H1 (cell line): ENCODE results near the gene MUC5AC. TPM values are rescaled to one million over a fixed set of nuclear protein-coding genes. Genes with fewer than 3 reads are reported as not detected.

Experiments used
- CTCF ChIA-PET: fragments of 300-600 bp; sonication (Branson Sonifier 250); formaldehyde crosslinking; loops from one replicate; lab custom pipeline; 2021; ENCODE audit not compliant: partially characterized antibody; lab: Charles Lee
- POLR2A ChIA-PET: fragments of 300-600 bp; sonication (Branson Sonifier 250); formaldehyde crosslinking; loops from one replicate; lab custom pipeline; 2021; ENCODE audit warnings: inconsistent platforms; ENCODE audit not compliant: partially characterized antibody; lab: Charles Lee
- DNase-seq, 2 experiments: peaks; one replicate each; pipeline versions ENCODE4 v3.0.0 to v3.0.0-alpha.2; 2010 to 2022; ENCODE audit warnings: low spot score in 2 of 2, low read depth in 1 of 2, mixed read lengths in 1 of 2
- FAIRE-seq: peaks from 2 replicates; lab custom pipeline; 2011; peaks lifted over from hg19 to GRCh38; lab: Jason Lieb, UNC
- H2AFZ ChIP-seq: 2 replicates; pipeline ENCODE4 v1.8.1; 2012; ENCODE audit warnings: low read length, inconsistent platforms
- H2AK5ac ChIP-seq: 2 replicates; pipeline ENCODE4 v1.6.1; 2013; ENCODE audit warnings: low read depth, low read length
- H2BK120ac ChIP-seq: replicated peaks from 2 replicates; pipeline ENCODE3; 2013; ENCODE audit warnings: low read depth, low read length, inconsistent platforms
- H2BK12ac ChIP-seq: 2 replicates; pipeline ENCODE4 v1.6.1; 2013; ENCODE audit warnings: low read depth, low read length
- H2BK15ac ChIP-seq: 2 replicates; pipeline ENCODE4 v1.6.1; 2013; ENCODE audit warnings: low read length
- H2BK20ac ChIP-seq: 2 replicates; pipeline ENCODE4 v1.6.1; 2013; ENCODE audit warnings: low read length
- H2BK5ac ChIP-seq: 2 replicates; pipeline ENCODE4 v1.6.1; 2013; ENCODE audit warnings: low read depth, low read length
- H3K14ac ChIP-seq: 2 replicates; pipeline ENCODE4 v1.6.1; 2013; ENCODE audit warnings: inconsistent platforms; ENCODE audit not compliant: insufficient read length
- H3K18ac ChIP-seq: 2 replicates; pipeline ENCODE4 v1.6.1; 2013; ENCODE audit warnings: low read length; ENCODE audit errors: extremely low read depth
- H3K23ac ChIP-seq: 2 replicates; pipeline ENCODE4 v1.6.1; 2013; ENCODE audit warnings: inconsistent platforms; ENCODE audit not compliant: insufficient read length
- H3K23me2 ChIP-seq: 2 replicates; pipeline ENCODE4 v1.6.1; 2013; ENCODE audit warnings: low read depth, low read length
- H3K27ac ChIP-seq: 2 replicates; pipeline ENCODE4 v1.6.1; 2011; ENCODE audit warnings: low read depth, low read length, inconsistent platforms
- H3K27me3 ChIP-seq, 4 experiments: replicated peaks in 1 of 4; 1 replicate in 1 of 4; 2 replicates in 3 of 4; pipeline versions ENCODE4 v1.6.1 to v1.8.1; 2011 to 2013; ENCODE audit warnings: low read length in 3 of 4, mild to moderate bottlenecking in 3 of 4, inconsistent platforms in 2 of 4, mixed read lengths in 2 of 4, moderate library complexity in 1 of 4; ENCODE audit not compliant: control insufficient read depth in 3 of 4, insufficient read depth in 3 of 4; ENCODE audit errors: extremely low read depth in 1 of 4
- H3K36me3 ChIP-seq, 4 experiments: 2 replicates each; pipeline versions ENCODE4 v1.6.1 to v1.8.1; 2011 to 2013; ENCODE audit warnings: mild to moderate bottlenecking in 4 of 4, low read length in 3 of 4, moderate library complexity in 2 of 4, control low read depth in 1 of 4, inconsistent platforms in 1 of 4; ENCODE audit not compliant: insufficient read depth in 4 of 4, control insufficient read depth in 2 of 4
- H3K4ac ChIP-seq: replicated peaks from 2 replicates; pipeline ENCODE3; 2013; ENCODE audit warnings: low read length, low read depth, mixed read lengths, inconsistent platforms; ENCODE audit not compliant: insufficient read length
- H3K4me1 ChIP-seq, 4 experiments: replicated peaks in 1 of 4; 1 replicate in 1 of 4; 2 replicates in 3 of 4; pipeline versions ENCODE4 v1.6.1 to v1.8.1; 2011 to 2013; ENCODE audit warnings: low read length in 3 of 4, inconsistent platforms in 2 of 4, mixed read lengths in 1 of 4; ENCODE audit not compliant: insufficient read depth in 4 of 4, control insufficient read depth in 3 of 4
- H3K4me2 ChIP-seq, 2 experiments: 2 replicates each; pipeline versions ENCODE4 v1.6.1 to v1.8.1; 2011 to 2013; ENCODE audit warnings: low read depth in 2 of 2, low read length in 2 of 2, control low read depth in 1 of 2, inconsistent platforms in 1 of 2, mild to moderate bottlenecking in 1 of 2; ENCODE audit not compliant: insufficient read depth in 1 of 2
- H3K4me3 ChIP-seq, 4 experiments: fragments of 200-600, 300-600 bp in 1 of 4; sonication (generic), shearing (Covaris generic), sonication (Bioruptor Twin) in 1 of 4; 2 replicates each; pipeline versions ENCODE4 v1.5.1 to v1.8.1; 2011 to 2016; ENCODE audit warnings: low read length in 4 of 4, low read depth in 3 of 4, control low read depth in 2 of 4, inconsistent platforms in 2 of 4, mild to moderate bottlenecking in 2 of 4, mixed read lengths in 1 of 4, moderate library complexity in 1 of 4; ENCODE audit not compliant: insufficient read depth in 2 of 4; ENCODE audit errors: extremely low read depth in 1 of 4
- H3K56ac ChIP-seq: replicated peaks from 2 replicates; pipeline ENCODE3; 2013; ENCODE audit warnings: low read depth, mild to moderate bottlenecking, mixed read lengths, low read length, inconsistent platforms; ENCODE audit not compliant: insufficient read length
- H3K79me1 ChIP-seq: 2 replicates; pipeline ENCODE4 v1.6.1; 2013; ENCODE audit warnings: low read depth, low read length, control low read depth
- H3K79me2 ChIP-seq, 2 experiments: 2 replicates each; pipeline versions ENCODE4 v1.6.1 to v1.8.1; 2012 to 2013; ENCODE audit warnings: low read length in 2 of 2, mild to moderate bottlenecking in 2 of 2, inconsistent platforms in 1 of 2; ENCODE audit not compliant: insufficient read depth in 2 of 2, control insufficient read depth in 1 of 2
- H3K9ac ChIP-seq, 4 experiments: replicated peaks in 1 of 4; 1 replicate in 1 of 4; 2 replicates in 3 of 4; pipeline versions ENCODE4 v1.6.1 to v1.8.1; 2011 to 2013; ENCODE audit warnings: low read depth in 3 of 4, low read length in 3 of 4, control low read depth in 2 of 4, mild to moderate bottlenecking in 2 of 4, moderate library complexity in 2 of 4, inconsistent platforms in 1 of 4; ENCODE audit errors: extremely low read depth in 1 of 4
- H3K9me3 ChIP-seq, 2 experiments: 2 replicates each; pipeline versions ENCODE4 v1.6.1 to v1.8.1; 2012 to 2013; ENCODE audit warnings: mild to moderate bottlenecking in 2 of 2, moderate library complexity in 2 of 2, control low read depth in 1 of 2, inconsistent platforms in 1 of 2, low read depth in 1 of 2, low read length in 1 of 2, mixed read lengths in 1 of 2; ENCODE audit not compliant: insufficient read depth in 2 of 2
- H4K20me1 ChIP-seq, 2 experiments: replicated peaks in 1 of 2; 2 replicates each; pipeline versions ENCODE3 to v1.8.1; 2011 to 2013; ENCODE audit warnings: inconsistent platforms in 2 of 2, low read length in 2 of 2, mild to moderate bottlenecking in 1 of 2; ENCODE audit not compliant: insufficient read depth in 2 of 2, control insufficient read depth in 1 of 2
- H4K5ac ChIP-seq: 2 replicates; pipeline ENCODE4 v1.6.1; 2013; ENCODE audit warnings: low read length, low read depth, mixed read lengths, inconsistent platforms; ENCODE audit not compliant: insufficient read length
- H4K8ac ChIP-seq: 2 replicates; pipeline ENCODE4 v1.8.0; 2013; ENCODE audit warnings: mild to moderate bottlenecking, moderate library complexity, low read length, inconsistent platforms; ENCODE audit not compliant: insufficient read depth; ENCODE audit errors: extremely low read depth
- H4K91ac ChIP-seq: replicated peaks from 2 replicates; pipeline ENCODE3; 2013; ENCODE audit warnings: low read length, mixed read lengths, inconsistent platforms; ENCODE audit not compliant: insufficient read length
- ASH2L ChIP-seq: fragments of 200-600, 300-600 bp; sonication (generic); IDR thresholded peaks from one replicate; pipeline ENCODE4 v1.7.1; 2017; ENCODE audit warnings: low read length
- CEBPB ChIP-seq: IDR thresholded peaks from 2 replicates; pipeline ENCODE4 v1.6.1; 2012; ENCODE audit warnings: low read depth, low read length
- CHD2 ChIP-seq: IDR thresholded peaks from 2 replicates; pipeline ENCODE4 v1.6.1; 2012; ENCODE audit warnings: low read length, improper control_type of control experiment
- EGR1 ChIP-seq: IDR thresholded peaks from 2 replicates; pipeline ENCODE4 v1.6.1; 2011; ENCODE audit warnings: low read depth, low read length, borderline replicate concordance
- JUN ChIP-seq: IDR thresholded peaks from 2 replicates; pipeline ENCODE4 v1.6.1; 2011; ENCODE audit warnings: low read depth, mild to moderate bottlenecking, improper control_type of control experiment, low read length
- KDM5A ChIP-seq: fragments of 200-600 bp; IDR thresholded peaks from 2 replicates; pipeline ENCODE4 v1.7.1; 2012; ENCODE audit warnings: mild to moderate bottlenecking, low read length, inconsistent platforms, mixed read lengths
- POLR2AphosphoS5 ChIP-seq: IDR thresholded peaks from 2 replicates; pipeline ENCODE4 v1.6.1; 2011; ENCODE audit warnings: low read depth, low read length
- RFX5 ChIP-seq: IDR thresholded peaks from 2 replicates; pipeline ENCODE4 v1.6.1; 2011; ENCODE audit warnings: low read depth, low read length, improper control_type of control experiment, borderline replicate concordance
- TEAD4 ChIP-seq: IDR thresholded peaks from 2 replicates; pipeline ENCODE4 v1.6.1; 2012; ENCODE audit warnings: low read depth, low read length, inconsistent platforms, mixed read lengths
- WGBS, 2 experiments: shearing (Covaris generic) in 1 of 2; methylation state at CpG; one replicate each; pipeline versions ENCODE4 v1.1.6 to v1.1.7; 2013 to 2015; ENCODE audit warnings: low lambda C conversion rate in 2 of 2, mixed read lengths in 2 of 2, inconsistent platforms in 1 of 2, low coverage in 1 of 2, missing lambda C conversion rate in 1 of 2; ENCODE audit not compliant: insufficient replicate concordance in 2 of 2, insufficient coverage in 1 of 2, insufficient read length in 1 of 2; ENCODE audit errors: extremely low coverage in 1 of 2, missing lambda C conversion rate in 1 of 2; 5-methylcytosine and 5-hydroxymethylcytosine counted together
- polyA plus RNA-seq, 7 experiments: library from polyadenylated mRNA; depleted of rRNA in 3 of 7; stranded (reverse) in 5 of 7; unstranded in 2 of 7; fragments of >200 nt in 5 of 7; fragments of 200-250 nt in 2 of 7; gene quantifications; 1 replicate in 5 of 7; 2 replicates in 1 of 7; 4 replicates in 1 of 7; pipeline versions ENCODE4 v1.2.1 to v1.2.3, GENCODE V29; 2011 to 2013; ENCODE audit warnings: missing spikeins in 2 of 7, mixed read lengths in 2 of 7
- total RNA-seq: library from RNA; stranded (reverse); fragmentation: NEBNext Ultra II Directional; extraction: Animal tissue kit (Norgen Biotek cat#: 25700); gene quantifications from 2 replicates; pipeline ENCODE4 v1.2.1, GENCODE V29; 2021
- TF ChIP-seq, protein P1 (sequence below): IDR thresholded peaks from 2 replicates; pipeline ENCODE4 v1.6.1; 2011; ENCODE audit warnings: low read length, improper control_type of control experiment
- TF ChIP-seq, protein P2 (sequence below): IDR thresholded peaks from 2 replicates; pipeline ENCODE4 v1.6.1; 2012; ENCODE audit warnings: low read length, inconsistent platforms

MUC5AC gene
- total and polyA plus RNA-seq, 2 of the 8 experiments (the other 6 are each of a cell fraction or from before 2014, with no cell fraction given) = not detected

DNA sequence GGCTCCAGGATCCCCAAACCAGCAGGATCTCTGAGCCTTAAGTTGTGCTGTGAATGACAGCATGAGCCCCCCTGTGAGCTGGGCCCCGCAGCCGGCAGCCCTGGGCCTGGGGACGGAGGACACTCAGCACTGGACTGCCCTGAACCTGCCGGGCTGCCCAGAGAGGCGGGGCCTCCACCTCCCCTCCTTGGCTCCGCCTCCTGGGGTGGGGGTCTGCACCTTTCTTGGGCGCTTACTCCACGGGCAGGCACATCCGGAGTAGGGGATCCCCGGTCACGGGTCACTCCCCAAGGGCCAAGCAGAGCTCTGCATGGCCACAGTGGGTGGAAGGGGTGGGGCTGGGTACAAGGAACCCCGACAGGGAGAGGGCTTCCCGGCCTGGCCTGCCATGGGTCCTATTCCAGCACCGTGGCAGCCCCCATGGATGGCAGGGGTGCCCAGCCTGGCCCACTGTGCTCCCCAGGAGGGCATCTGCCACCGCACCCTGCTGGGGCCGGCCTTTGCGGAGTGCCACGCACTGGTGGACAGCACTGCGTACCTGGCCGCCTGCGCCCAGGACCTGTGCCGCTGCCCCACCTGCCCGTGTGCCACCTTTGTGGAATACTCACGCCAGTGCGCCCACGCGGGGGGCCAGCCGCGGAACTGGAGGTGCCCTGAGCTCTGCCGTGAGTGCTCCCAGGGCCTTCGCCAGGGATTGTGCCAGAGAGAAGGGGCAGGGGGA is 70.5 kb downstream of the MUC5AC start:
- H4K20me1 ChIP-seq = peaks cover 0 to 1% of the 10 kb centered on the region in 2 experiments
- peaks cover 0 to 14% (median 5%) of the 10 kb centered on the region in 4 experiments; a peak in 6 of 7 replicates for H3K4me1 ChIP-seq
- H2AFZ ChIP-seq = no peak overlapping the region
- no peak overlapping the region for H2BK120ac ChIP-seq
- no peak overlapping the region for H2BK5ac ChIP-seq
- H3K4me2 ChIP-seq = no peak overlapping the region
- H3K4me3 ChIP-seq = no peak overlapping the region
- no peaks in the 10 kb centered on the region for H3K27me3 ChIP-seq
- CTCF ChIA-PET = interaction anchor here (0.8 to 2.1 kb wide), 3 partner anchors 23 to 174 kb away, joined by 3 to 6 read pairs (median 4); no protein-coding TSS in a partner anchor
- no peak overlapping the region for H2BK20ac ChIP-seq
- no peaks in the 10 kb centered on the region for H3K79me1 ChIP-seq
- no peak for FAIRE-seq
- H3K56ac ChIP-seq = no peak overlapping the region
- H3K4ac ChIP-seq = no peak overlapping the region
- 92% methylated on average over 28 of the region's 31 CpGs; no CpG with 5 or more reads in 1 of the 2 experiments for WGBS, 2 experiments
- no peak overlapping the region for H3K9ac ChIP-seq
- no peaks in the 10 kb centered on the region for H3K23me2 ChIP-seq
- H4K91ac ChIP-seq = no peak overlapping the region
- H3K27ac ChIP-seq = no peak overlapping the region
- H4K8ac ChIP-seq = no peak overlapping the region; the same call in 1 of the 2 replicates
- H3K79me2 ChIP-seq = no peaks in the 10 kb centered on the region
- POLR2A ChIA-PET = no interaction called here
- H2BK15ac ChIP-seq = no peak overlapping the region
- no peak overlapping the region for H4K5ac ChIP-seq
- H2BK12ac ChIP-seq = no peak overlapping the region
- H3K23ac ChIP-seq = no peak overlapping the region
- no peaks in the 10 kb centered on the region for H3K36me3 ChIP-seq
- DNase-seq = peak in 1 of 2 experiments; percentile 45
- H3K18ac ChIP-seq = no peak overlapping the region
- no peaks in the 10 kb centered on the region; a peak in 1 of 4 replicates for H3K9me3 ChIP-seq
- no peak overlapping the region for H3K14ac ChIP-seq
- H2AK5ac ChIP-seq = no peak overlapping the region
- TF ChIP-seq ASH2L (no peak), TEAD4 (no peak), KDM5A (no peak), EGR1 (no peak), CHD2 (no peak), RFX5 (no peak), CEBPB (no peak), JUN (no peak), POLR2AphosphoS5 (no peak)
- TF ChIP-seq, protein P1, sequence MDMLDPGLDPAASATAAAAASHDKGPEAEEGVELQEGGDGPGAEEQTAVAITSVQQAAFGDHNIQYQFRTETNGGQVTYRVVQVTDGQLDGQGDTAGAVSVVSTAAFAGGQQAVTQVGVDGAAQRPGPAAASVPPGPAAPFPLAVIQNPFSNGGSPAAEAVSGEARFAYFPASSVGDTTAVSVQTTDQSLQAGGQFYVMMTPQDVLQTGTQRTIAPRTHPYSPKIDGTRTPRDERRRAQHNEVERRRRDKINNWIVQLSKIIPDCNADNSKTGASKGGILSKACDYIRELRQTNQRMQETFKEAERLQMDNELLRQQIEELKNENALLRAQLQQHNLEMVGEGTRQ = no peak
- TF ChIP-seq, protein P2, sequence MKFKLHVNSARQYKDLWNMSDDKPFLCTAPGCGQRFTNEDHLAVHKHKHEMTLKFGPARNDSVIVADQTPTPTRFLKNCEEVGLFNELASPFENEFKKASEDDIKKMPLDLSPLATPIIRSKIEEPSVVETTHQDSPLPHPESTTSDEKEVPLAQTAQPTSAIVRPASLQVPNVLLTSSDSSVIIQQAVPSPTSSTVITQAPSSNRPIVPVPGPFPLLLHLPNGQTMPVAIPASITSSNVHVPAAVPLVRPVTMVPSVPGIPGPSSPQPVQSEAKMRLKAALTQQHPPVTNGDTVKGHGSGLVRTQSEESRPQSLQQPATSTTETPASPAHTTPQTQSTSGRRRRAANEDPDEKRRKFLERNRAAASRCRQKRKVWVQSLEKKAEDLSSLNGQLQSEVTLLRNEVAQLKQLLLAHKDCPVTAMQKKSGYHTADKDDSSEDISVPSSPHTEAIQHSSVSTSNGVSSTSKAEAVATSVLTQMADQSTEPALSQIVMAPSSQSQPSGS = no peak
